Stomach (tissue), 4 donors: ENCODE data around the gene SLC29A3.

ENCODE experiments used
- EP300 ChIP-seq: sonication (generic); formaldehyde crosslinking; IDR thresholded peaks from one replicate; pipeline ENCODE4 v1.6.1; 2017; ENCODE audit warnings: antibody characterized with exemption
- POLR2A ChIP-seq, 4 donors: fragments of 450-650 bp; IDR thresholded peaks; one replicate each; pipeline ENCODE4 v1.6.1; 2016; ENCODE audit warnings: antibody characterized with exemption in 4 of 4, control low read depth in 2 of 4, mild to moderate bottlenecking in 1 of 4, moderate library complexity in 1 of 4
- POLR2AphosphoS5 ChIP-seq, 3 donors: sonication (generic); formaldehyde crosslinking; IDR thresholded peaks; one replicate each; pipeline ENCODE4 v1.6.1; 2016; ENCODE audit warnings: antibody characterized with exemption in 3 of 3
- TF ChIP-seq, protein P1 (sequence below), 7 experiments: fragments of 450-650 bp in 4 of 7; fragments of 200-600 bp in 3 of 7; sonication (generic) in 3 of 7; IDR thresholded peaks; one replicate each; pipeline ENCODE4 v1.5.1; 2016 to 2019; ENCODE audit warnings: antibody characterized with exemption in 7 of 7, control low read depth in 2 of 7, mild to moderate bottlenecking in 1 of 7

DNA sequence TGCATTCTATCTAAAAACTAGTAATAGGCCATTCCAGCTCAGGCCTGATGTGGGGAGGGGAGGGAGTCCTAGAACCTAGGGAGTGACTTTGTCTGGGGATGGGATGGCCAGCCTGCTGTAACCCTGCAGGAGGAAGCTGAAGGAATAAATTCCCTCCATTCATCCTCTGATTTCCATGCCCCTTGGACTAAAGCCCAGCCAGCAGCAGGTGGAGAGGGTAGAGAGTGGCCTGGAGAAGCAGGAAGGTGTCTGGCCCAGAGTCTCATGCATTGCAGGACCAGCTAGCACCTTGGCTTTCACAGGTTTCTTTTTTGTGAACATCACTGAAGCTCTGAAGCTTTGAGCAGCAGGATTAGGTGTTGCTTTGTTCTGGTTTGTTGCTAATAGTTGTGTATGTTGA lies 44.9 kb downstream of the SLC29A3 start:
- TF ChIP-seq, protein P1, sequence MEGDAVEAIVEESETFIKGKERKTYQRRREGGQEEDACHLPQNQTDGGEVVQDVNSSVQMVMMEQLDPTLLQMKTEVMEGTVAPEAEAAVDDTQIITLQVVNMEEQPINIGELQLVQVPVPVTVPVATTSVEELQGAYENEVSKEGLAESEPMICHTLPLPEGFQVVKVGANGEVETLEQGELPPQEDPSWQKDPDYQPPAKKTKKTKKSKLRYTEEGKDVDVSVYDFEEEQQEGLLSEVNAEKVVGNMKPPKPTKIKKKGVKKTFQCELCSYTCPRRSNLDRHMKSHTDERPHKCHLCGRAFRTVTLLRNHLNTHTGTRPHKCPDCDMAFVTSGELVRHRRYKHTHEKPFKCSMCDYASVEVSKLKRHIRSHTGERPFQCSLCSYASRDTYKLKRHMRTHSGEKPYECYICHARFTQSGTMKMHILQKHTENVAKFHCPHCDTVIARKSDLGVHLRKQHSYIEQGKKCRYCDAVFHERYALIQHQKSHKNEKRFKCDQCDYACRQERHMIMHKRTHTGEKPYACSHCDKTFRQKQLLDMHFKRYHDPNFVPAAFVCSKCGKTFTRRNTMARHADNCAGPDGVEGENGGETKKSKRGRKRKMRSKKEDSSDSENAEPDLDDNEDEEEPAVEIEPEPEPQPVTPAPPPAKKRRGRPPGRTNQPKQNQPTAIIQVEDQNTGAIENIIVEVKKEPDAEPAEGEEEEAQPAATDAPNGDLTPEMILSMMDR (IDR thresholded peaks at IDR 0.05), result no peak
- no peak for TF ChIP-seq POLR2AphosphoS5 (IDR thresholded peaks at IDR 0.05)
- TF ChIP-seq POLR2A (IDR thresholded peaks at IDR 0.05), result no peak
- TF ChIP-seq EP300, result no peak
